A549 (cell line): Measurements from ENCODE around the gene ST3GAL6. TPM values are rescaled to one million over a fixed set of nuclear protein-coding genes. Genes with fewer than 3 reads are reported as not detected.

ENCODE experiments used
- ATAC-seq, 2 experiments: fragments of 200-7000 bp in 1 of 2; fragments of >200 bp in 1 of 2; cut with Nextera tagmentation in 1 of 2; cut with Tn5 transposase in 1 of 2; 3 replicates each; pipeline versions ENCODE4 v1.8.0 to v1.9.1; 2018 to 2020; ENCODE audit warnings: mild to moderate bottlenecking in 1 of 2, moderate library complexity in 1 of 2
- CTCF ChIA-PET: fragments of 300-600 bp; sonication (Branson Sonifier 250); formaldehyde crosslinking; extraction: SDS; loops from one replicate; lab custom pipeline; 2021; ENCODE audit warnings: antibody characterized with exemption, inconsistent platforms; lab: Yijun Ruan, JAX
- POLR2A ChIA-PET: fragments of 350-600 bp; formaldehyde crosslinking; extraction: SDS; loops from one replicate; lab custom pipeline; 2021; ENCODE audit warnings: antibody characterized with exemption, inconsistent platforms; lab: Yijun Ruan, JAX
- DNase-seq, 2 experiments: peaks; one replicate each; pipeline versions ENCODE4 v3.0.0 to v3.0.0-alpha.2; 2011 to 2016; ENCODE audit warnings: low read depth in 1 of 2, low spot score in 1 of 2
- FAIRE-seq: peaks from 2 replicates; lab custom pipeline; 2011; peaks lifted over from hg19 to GRCh38; lab: Jason Lieb, UNC
- H3K27ac ChIP-seq, 2 experiments: fragments of >200 bp; sonication (Bioruptor Twin); formaldehyde crosslinking; 3 replicates each; pipeline ENCODE4 v1.5.1; 2016 to 2017
- H3K4me1 ChIP-seq: fragments of >200 bp; sonication (Bioruptor Twin); formaldehyde crosslinking; 3 replicates; pipeline ENCODE4 v1.6.1; 2016
- H3K4me2 ChIP-seq: fragments of >200 bp; sonication (Bioruptor Twin); formaldehyde crosslinking; 3 replicates; pipeline ENCODE4 v1.6.1; 2016
- H3K4me3 ChIP-seq: fragments of >200 bp; sonication (Bioruptor Twin); formaldehyde crosslinking; 3 replicates; pipeline ENCODE4 v1.5.1; 2016
- H3K9me3 ChIP-seq: fragments of >200 bp; sonication (Bioruptor Twin); formaldehyde crosslinking; 3 replicates; pipeline ENCODE4 v1.6.1; 2016
- BCL3 ChIP-seq: fragments of >200 bp; sonication (Bioruptor Twin); formaldehyde crosslinking; IDR thresholded peaks from 3 replicates; pipeline ENCODE4 v1.6.1; 2016
- BHLHE40 ChIP-seq: IDR thresholded peaks from 2 replicates; pipeline ENCODE4 v1.6.1; 2012; ENCODE audit warnings: low read depth, low read length, inconsistent platforms
- CEBPB ChIP-seq, 2 experiments: fragments of >200 bp in 1 of 2; sonication (Bioruptor Twin) in 1 of 2; formaldehyde crosslinking in 1 of 2; IDR thresholded peaks; 2 replicates each; pipeline ENCODE4 v1.6.1; 2012 to 2016
- CHD4 ChIP-seq: fragments of 200-600 bp; sonication (generic); IDR thresholded peaks from 2 replicates; pipeline ENCODE4 v1.6.1; 2016; ENCODE audit warnings: antibody characterized with exemption, mild to moderate bottlenecking, borderline replicate concordance
- CTCF ChIP-seq: fragments of >200 bp; sonication (Bioruptor Twin); formaldehyde crosslinking; IDR thresholded peaks from 3 replicates; pipeline ENCODE4 v1.5.1; 2016
- FOSB ChIP-seq: fragments of 250-450 bp; sonication (Bioruptor Pico); IDR thresholded peaks from 2 replicates; pipeline ENCODE4 v1.5.0; 2020; ENCODE audit warnings: mild to moderate bottlenecking, moderate library complexity
- FOSL2 ChIP-seq, 2 experiments: fragments of 450-650 bp in 1 of 2; fragments of >200 bp in 1 of 2; sonication (Bioruptor Twin) in 1 of 2; formaldehyde crosslinking; IDR thresholded peaks; 2 replicates each; pipeline versions ENCODE4 v1.5.0 to v1.6.1; 2016 to 2020; ENCODE audit warnings: mild to moderate bottlenecking in 1 of 2, moderate library complexity in 1 of 2
- HES2 ChIP-seq: fragments of >200 bp; sonication (Bioruptor Twin); formaldehyde crosslinking; IDR thresholded peaks from 2 replicates; pipeline ENCODE4 v1.6.1; 2016
- HEYL ChIP-seq: fragments of 250-450 bp; sonication (Bioruptor Pico); IDR thresholded peaks from 2 replicates; pipeline ENCODE4 v1.8.0; 2021; ENCODE audit warnings: mild to moderate bottlenecking, moderate library complexity
- HMGXB4 ChIP-seq: fragments of 250-450 bp; sonication (Bioruptor Pico); IDR thresholded peaks from 2 replicates; pipeline ENCODE4 v1.5.0; 2021; ENCODE audit warnings: mild to moderate bottlenecking, moderate library complexity, borderline replicate concordance
- JUN ChIP-seq, 2 experiments: fragments of >200 bp; sonication (Bioruptor Twin); formaldehyde crosslinking; IDR thresholded peaks; 2 replicates in 1 of 2; 3 replicates in 1 of 2; pipeline ENCODE4 v1.6.1; 2016 to 2017
- MAX ChIP-seq: IDR thresholded peaks from 2 replicates; pipeline ENCODE4 v1.6.1; 2012
- MAZ ChIP-seq: fragments of 150-350 bp; IDR thresholded peaks from 2 replicates; pipeline ENCODE4 v1.6.1; 2014; ENCODE audit warnings: antibody characterized with exemption, low read depth, low read length, borderline replicate concordance
- MYC ChIP-seq: IDR thresholded peaks from 2 replicates; pipeline ENCODE4 v1.6.1; 2012; ENCODE audit warnings: mild to moderate bottlenecking, inconsistent platforms, low read length, improper control_type of control experiment, borderline replicate concordance
- NFE2L2 ChIP-seq: fragments of 150-350 bp; conservative IDR thresholded peaks from 2 replicates; pipeline ENCODE4 v1.6.1; 2014; ENCODE audit warnings: low read length
- PBX3 ChIP-seq: IDR thresholded peaks from 2 replicates; pipeline ENCODE4 v1.6.1; 2012
- POLR2AphosphoS2 ChIP-seq: conservative IDR thresholded peaks from 2 replicates; pipeline ENCODE4 v1.6.1; 2012; ENCODE audit warnings: low read length, improper control_type of control experiment, inconsistent platforms
- RCOR1 ChIP-seq: fragments of 150-350 bp; IDR thresholded peaks from 2 replicates; pipeline ENCODE4 v1.6.1; 2014; ENCODE audit warnings: antibody characterized with exemption, low read length, low read depth
- SMC3 ChIP-seq: fragments of >200 bp; sonication (Bioruptor Twin); formaldehyde crosslinking; IDR thresholded peaks from 3 replicates; pipeline ENCODE4 v1.6.1; 2018; ENCODE audit warnings: inconsistent platforms
- TFCP2L1 ChIP-seq: fragments of 250-450 bp; sonication (Bioruptor Pico); IDR thresholded peaks from 2 replicates; pipeline ENCODE4 v1.5.0; 2021; ENCODE audit warnings: mild to moderate bottlenecking
- ZFP36 ChIP-seq: fragments of 450-650 bp; IDR thresholded peaks from 2 replicates; pipeline ENCODE4 v1.6.1; 2014; ENCODE audit warnings: borderline replicate concordance; ENCODE audit not compliant: partially characterized antibody
- ZNF302 ChIP-seq: fragments of 250-450 bp; sonication (Bioruptor Pico); IDR thresholded peaks from 2 replicates; pipeline ENCODE4 v1.9.0; 2021; ENCODE audit warnings: inconsistent platforms, mild to moderate bottlenecking, moderate library complexity
- WGBS: methylation state at CpG from one replicate; pipeline ENCODE4 v1.1.6; 2017; ENCODE audit errors: missing lambda C conversion rate; 5-methylcytosine and 5-hydroxymethylcytosine counted together
- polyA plus RNA-seq, 4 experiments: library from polyadenylated mRNA; depleted of rRNA in 3 of 4; stranded (reverse); fragments of >200 nt; fragmentation: RNase III in 1 of 4; extraction: RNeasy Plus Mini Kit Qiagen cat#74134 plus additional on column Dnase treatment in 1 of 4; gene quantifications; 2 replicates in 3 of 4; 3 replicates in 1 of 4; pipeline ENCODE4 v1.2.3, GENCODE V29; 2011 to 2017

ST3GAL6 gene
- polyA plus RNA-seq, 2 of the 4 experiments (the other 2 are of a cell fraction), result 1.1 to 1.4 TPM

GRCh38 chr3:98805571-98805970 is 42.4 kb downstream of the ST3GAL6 start (continued):
- TF ChIP-seq PBX3 (no peak), BCL3 (no peak), MAX (no peak), NFE2L2 (no peak), CHD4 (no peak), ZFP36 (no peak)

- Histone ChIP-seq H3K4me1 (peaks cover 16% of the 10 kb centered on the region), H3K27ac (no peak overlapping the region), H3K4me3 (no peak overlapping the region), H3K9me3 (no peaks in the 10 kb centered on the region), H3K4me2 (no peak overlapping the region)
- POLR2A ChIA-PET, result no interaction called here
- CTCF ChIA-PET, result interaction anchor here (1.6 to 1.8 kb wide), 2 partner anchors 11 to 187 kb away, joined by 5 to 8 read pairs; no protein-coding TSS in a partner anchor
- no peak for TF ChIP-seq CEBPB (IDR thresholded peaks at IDR 0.05)
- 0 out of 5 replicates have a peak, but pooled peaks of 1 of the 2 experiments have one; percentile 6 for TF ChIP-seq JUN (IDR thresholded peaks at IDR 0.05)
- no peak for DNase-seq
- peak in 1 of 2 experiments; percentile 45; a peak in 2 of 6 replicates for ATAC-seq
- 87% methylated on average over 1 of the region's 1 CpG for WGBS
- no peak for FAIRE-seq
Observed at GRCh38 chr3:98806521-98806920, 43.4 kb downstream of the ST3GAL6 start.

GRCh38 chr3:98807011-98807410 is 43.9 kb downstream of the ST3GAL6 start:
- Histone ChIP-seq H3K27ac (no peak overlapping the region; a peak in 1 of 6 replicates), H3K4me2 (no peak overlapping the region), H3K4me3 (no peak overlapping the region), H3K9me3 (no peaks in the 10 kb centered on the region), H3K4me1 (peaks cover 21% of the 10 kb centered on the region)
- 82% methylated on average over 4 of the region's 4 CpGs for WGBS
- ATAC-seq, result peak in 1 of 2 experiments; percentile 47; a peak in 3 of 6 replicates
- ChIA-PET CTCF (interaction anchor here (1.6 kb wide), 1 partner anchor 187 kb away, joined by 8 read pairs; no protein-coding TSS in a partner anchor), POLR2A (no interaction called here)
- TF ChIP-seq TFCP2L1 (CRISPR knock-in tag), result no peak
- no peak for TF ChIP-seq FOSB
- no peak for TF ChIP-seq JUN (IDR thresholded peaks at IDR 0.05)
- TF ChIP-seq SMC3, result no peak
- TF ChIP-seq ZNF302, result no peak
- TF ChIP-seq FOSL2 (IDR thresholded peaks at IDR 0.05), result no peak
- TF ChIP-seq FOSL2 (CRISPR knock-in tag; IDR thresholded peaks at IDR 0.05), result no peak; the same call in 1 of the 2 replicates
- no peak for TF ChIP-seq CTCF
- no peak for TF ChIP-seq NFE2L2
- TF ChIP-seq MYC, result no peak
- no peak for TF ChIP-seq HEYL (CRISPR knock-in tag)
- no peak for TF ChIP-seq BHLHE40
- TF ChIP-seq MAZ, result no peak
- no peak for TF ChIP-seq POLR2AphosphoS2
- no peak for TF ChIP-seq HMGXB4 (CRISPR knock-in tag)
- TF ChIP-seq HES2, result no peak
- TF ChIP-seq RCOR1, result no peak
- DNase-seq, result no peak
- FAIRE-seq, result no peak
